Astrocyte of the cerebellum (primary cell): ENCODE results near the gene PRG3.
A peak's percentile ranks its signal among the peaks of the same experiment; 100 is the strongest.

Experiments used
- DNase-seq: peaks from one replicate; pipeline ENCODE4 v3.0.0-alpha.2; 2011; ENCODE audit warnings: low read depth
- H3K4me3 ChIP-seq: 2 replicates; pipeline ENCODE4 v1.5.1; 2011; ENCODE audit warnings: mild to moderate bottlenecking, low read depth, low read length, moderate library complexity
- in situ Hi-C: cut with HindIII; loops from 2 replicates; pipeline ENCODE4 v1.10.0; 2017; ENCODE audit warnings: low sequenced_read_pairs
- TF ChIP-seq, protein P1 (sequence below): IDR thresholded peaks from 2 replicates; pipeline ENCODE4 v1.5.1; 2012; ENCODE audit warnings: low read length, low read depth, moderate library complexity, mild to moderate bottlenecking; ENCODE audit errors: missing control alignments

The PRG3 gene

DNA sequence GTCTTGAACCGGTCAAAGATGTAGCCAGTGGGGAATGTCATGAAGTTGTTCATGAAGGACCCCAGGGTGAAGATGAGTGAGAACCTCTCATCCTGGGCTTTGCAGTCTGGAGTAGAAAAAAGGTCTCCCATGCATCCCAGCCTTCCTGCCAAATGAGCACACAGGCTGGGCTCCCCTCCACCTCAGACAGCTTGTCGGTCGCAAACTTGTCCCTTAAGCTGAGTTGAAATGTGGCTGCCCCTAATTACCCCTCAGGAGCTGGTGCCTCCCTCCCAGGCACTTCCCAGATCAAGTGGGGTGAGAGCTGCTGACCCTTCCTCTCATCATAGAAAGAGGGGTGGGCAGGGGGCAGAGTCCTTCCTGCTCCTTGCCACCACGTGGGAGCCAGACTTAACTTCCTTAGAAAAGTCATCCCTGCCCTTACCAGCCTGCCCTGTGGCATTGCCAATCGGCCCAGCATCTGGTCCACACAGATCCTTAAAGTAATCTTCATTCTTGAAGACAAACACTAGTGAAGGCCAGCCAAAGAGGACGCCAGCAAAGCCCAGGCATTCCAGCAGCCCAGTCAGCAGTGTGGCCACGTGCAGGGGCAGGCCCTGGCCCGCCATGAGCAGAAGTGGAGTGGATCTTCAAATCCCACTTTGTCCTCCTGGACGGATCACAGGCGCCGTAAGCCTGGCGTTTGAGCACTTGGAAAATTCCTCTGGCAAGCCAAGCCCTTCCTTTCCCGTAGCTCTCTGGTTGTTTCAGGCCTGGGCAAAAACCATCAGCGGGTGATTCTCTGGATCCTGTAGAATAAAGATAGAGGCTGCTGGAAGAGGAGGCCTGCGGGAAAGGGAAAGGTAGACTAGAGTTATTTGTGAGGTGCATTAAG lies 44.9 kb upstream of the PRG3 start:
- TF ChIP-seq, protein P1, sequence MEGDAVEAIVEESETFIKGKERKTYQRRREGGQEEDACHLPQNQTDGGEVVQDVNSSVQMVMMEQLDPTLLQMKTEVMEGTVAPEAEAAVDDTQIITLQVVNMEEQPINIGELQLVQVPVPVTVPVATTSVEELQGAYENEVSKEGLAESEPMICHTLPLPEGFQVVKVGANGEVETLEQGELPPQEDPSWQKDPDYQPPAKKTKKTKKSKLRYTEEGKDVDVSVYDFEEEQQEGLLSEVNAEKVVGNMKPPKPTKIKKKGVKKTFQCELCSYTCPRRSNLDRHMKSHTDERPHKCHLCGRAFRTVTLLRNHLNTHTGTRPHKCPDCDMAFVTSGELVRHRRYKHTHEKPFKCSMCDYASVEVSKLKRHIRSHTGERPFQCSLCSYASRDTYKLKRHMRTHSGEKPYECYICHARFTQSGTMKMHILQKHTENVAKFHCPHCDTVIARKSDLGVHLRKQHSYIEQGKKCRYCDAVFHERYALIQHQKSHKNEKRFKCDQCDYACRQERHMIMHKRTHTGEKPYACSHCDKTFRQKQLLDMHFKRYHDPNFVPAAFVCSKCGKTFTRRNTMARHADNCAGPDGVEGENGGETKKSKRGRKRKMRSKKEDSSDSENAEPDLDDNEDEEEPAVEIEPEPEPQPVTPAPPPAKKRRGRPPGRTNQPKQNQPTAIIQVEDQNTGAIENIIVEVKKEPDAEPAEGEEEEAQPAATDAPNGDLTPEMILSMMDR: no peak
- in situ Hi-C loops: no loop called here

DNA sequence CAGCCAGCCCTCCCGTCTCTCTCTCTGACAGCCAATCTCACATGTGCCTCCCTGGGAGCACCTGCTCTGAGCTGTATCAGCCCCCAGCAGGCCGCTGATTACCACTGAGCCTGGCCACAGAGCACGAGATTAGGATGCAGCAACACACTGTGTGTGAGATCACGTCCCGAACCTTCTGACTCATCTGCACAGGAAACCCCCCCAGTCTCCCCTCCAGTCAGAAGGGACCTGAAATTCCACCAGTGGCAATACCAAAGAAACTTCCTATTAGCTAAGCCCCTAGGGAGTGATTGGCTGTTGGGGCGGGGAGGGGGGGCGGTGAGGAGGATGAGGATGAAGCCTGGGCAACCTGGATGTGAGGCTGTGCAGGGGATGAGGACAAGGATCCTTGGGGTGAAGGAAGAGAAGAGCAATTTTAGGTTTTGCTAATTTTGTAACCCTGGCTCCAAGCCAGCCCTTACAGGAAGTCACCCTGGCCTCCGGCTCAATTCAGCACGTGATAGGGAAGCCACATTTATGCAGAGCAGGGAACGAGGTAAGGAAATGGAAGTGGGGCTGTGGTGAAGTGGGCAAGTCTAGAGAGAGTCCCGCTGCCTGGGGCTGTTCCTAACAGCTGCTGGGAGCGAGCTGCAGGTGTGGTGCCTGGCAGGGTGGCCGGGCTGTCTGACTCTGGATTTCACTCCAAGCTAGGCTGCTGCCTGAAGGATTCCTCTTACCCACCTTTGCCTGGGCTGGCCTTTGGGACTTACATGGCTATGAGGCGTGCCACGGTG lies 44.0 kb upstream of the PRG3 start:
- in situ Hi-C loops: no loop called here
- peak; percentile 54 for DNase-seq
- no peak overlapping the region for H3K4me3 ChIP-seq
- TF ChIP-seq, protein P1: no peak

More for the DNA sequence above, 44.9 kb upstream of the PRG3 start:
- DNase-seq: no peak
- peak overlapping the region; percentile 46 for H3K4me3 ChIP-seq

DNA sequence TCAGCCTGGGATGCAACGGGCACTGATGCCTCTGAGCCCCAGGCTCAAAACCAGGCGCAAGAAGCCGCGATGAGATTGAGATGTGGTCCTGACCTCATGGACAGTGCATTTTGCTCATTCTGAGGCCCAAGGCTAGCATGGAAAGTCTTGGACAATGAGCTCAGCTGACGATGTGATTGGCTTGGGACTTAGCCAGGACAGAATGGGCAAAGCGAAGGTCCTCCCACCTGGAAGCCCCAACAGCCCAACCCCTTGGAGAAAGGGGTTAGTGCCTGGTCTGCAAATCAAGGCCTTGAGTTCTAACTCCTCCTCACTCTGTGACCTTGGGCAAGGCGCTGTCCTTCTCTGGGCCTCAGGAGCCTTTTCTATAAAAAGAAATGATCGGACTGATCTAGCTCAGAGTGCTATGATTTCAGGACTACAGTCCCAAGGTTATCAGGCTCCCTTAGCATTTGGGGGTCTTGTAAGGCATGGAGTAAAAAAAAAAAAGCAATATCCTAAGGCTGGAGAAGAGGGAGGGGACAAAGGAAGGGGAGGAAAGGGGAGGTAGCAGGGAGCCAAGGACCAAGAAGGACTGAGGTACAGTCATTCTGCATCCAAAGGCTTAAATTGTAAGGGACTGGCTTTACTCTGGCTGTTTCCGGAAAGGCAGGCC lies 43.3 kb upstream of the PRG3 start:
- in situ Hi-C loops: no loop called here
- no peak for DNase-seq
- H3K4me3 ChIP-seq: no peak overlapping the region
- TF ChIP-seq, protein P1: no peak

DNA sequence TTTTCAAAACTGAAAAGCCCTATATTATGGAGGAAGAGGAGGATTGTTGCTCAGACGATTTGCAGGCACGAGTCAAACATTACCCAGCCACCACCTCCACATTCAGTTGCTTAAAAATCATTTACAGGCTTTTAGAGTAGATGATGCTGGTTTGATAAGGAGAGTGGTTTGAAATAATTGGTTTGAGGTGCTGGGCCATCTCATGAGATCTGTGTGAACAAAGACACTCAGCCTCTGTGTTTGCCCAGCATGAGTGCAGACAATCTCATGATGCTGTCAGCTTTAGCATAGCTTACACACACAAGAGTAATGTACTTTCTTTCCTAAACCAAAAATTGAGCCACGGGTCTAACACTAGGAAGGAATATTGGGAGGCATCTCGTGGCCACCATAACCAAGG lies 41.7 kb upstream of the PRG3 start:
- in situ Hi-C loops: no loop called here
- H3K4me3 ChIP-seq: no peak overlapping the region
- TF ChIP-seq, protein P1: no peak
- DNase-seq: no peak

DNA sequence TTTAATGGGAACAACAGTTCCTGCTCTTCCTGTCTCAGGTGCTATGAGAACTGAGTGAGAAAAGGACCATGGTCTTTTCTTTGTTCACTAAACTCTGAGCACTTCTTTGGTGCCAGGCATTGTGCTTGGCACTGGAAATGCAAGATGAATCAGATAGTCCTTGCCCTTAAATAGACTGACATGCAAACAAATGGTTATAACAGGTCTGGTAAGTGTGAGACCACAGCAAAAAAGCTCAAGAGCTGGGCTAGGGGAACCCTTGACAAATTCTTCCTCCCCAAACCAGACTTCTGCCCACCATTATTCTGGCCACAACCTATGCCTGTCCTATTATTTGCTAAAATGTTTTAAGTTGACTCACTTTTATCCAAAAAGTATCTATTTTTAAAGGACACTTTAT lies 40.9 kb upstream of the PRG3 start:
- no peak overlapping the region for H3K4me3 ChIP-seq
- DNase-seq: no peak
- TF ChIP-seq, protein P1: no peak
- in situ Hi-C loops: no loop called here

DNA sequence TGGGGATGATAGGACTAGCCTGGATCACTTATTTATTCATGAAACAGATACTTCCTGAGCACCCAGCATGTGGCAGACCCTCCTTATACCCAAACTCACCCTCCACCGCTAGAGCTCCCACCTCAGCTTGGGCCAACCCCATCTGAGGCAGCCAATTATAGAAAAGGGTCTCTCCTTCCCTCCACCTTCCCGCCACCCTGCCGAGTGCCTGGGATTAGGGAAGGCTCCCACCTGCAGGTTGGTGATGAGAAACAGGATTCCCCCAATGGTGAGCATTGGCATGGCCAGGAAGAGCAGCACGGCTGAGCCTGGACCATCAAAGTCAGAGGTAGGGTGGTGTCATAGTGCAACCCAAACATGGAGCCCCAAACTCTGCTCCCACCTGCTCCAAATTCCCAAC lies 40.1 kb upstream of the PRG3 start:
- H3K4me3 ChIP-seq: no peak overlapping the region
- no peak for DNase-seq
- in situ Hi-C loops: no loop called here
- TF ChIP-seq, protein P1: no peak
